WI38 (cell line): ENCODE results near the gene LMLN.

Experiments used
- H3K4me3 ChIP-seq: 2 replicates; pipeline ENCODE4 v1.5.1; 2011; ENCODE audit warnings: low read depth, mild to moderate bottlenecking, control low read depth, low read length
- TF ChIP-seq, protein P1 (sequence below): IDR thresholded peaks from 2 replicates; pipeline ENCODE4 v1.5.1; 2012; ENCODE audit warnings: low read depth, mild to moderate bottlenecking, control low read depth, low read length

The LMLN gene

DNA sequence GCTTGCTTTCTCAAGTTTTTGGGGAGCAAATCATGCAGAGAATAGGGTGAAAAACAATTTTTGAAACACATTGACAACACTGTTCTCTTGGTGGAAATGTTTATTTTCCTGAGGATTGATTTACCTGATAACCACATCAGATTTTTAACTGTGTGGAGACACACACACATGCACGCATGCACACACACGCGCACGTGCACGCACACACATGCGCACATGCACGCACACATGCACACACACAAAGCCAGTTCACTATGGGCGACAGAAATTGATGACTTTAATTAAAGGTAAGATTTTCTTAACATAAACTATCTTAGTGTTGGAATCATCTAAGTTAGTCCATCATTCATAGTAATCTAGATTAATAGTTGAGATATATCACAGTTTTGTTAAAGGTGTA, 15.3 kb downstream of the LMLN start:
- TF ChIP-seq, protein P1, sequence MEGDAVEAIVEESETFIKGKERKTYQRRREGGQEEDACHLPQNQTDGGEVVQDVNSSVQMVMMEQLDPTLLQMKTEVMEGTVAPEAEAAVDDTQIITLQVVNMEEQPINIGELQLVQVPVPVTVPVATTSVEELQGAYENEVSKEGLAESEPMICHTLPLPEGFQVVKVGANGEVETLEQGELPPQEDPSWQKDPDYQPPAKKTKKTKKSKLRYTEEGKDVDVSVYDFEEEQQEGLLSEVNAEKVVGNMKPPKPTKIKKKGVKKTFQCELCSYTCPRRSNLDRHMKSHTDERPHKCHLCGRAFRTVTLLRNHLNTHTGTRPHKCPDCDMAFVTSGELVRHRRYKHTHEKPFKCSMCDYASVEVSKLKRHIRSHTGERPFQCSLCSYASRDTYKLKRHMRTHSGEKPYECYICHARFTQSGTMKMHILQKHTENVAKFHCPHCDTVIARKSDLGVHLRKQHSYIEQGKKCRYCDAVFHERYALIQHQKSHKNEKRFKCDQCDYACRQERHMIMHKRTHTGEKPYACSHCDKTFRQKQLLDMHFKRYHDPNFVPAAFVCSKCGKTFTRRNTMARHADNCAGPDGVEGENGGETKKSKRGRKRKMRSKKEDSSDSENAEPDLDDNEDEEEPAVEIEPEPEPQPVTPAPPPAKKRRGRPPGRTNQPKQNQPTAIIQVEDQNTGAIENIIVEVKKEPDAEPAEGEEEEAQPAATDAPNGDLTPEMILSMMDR = no peak
- H3K4me3 ChIP-seq = no peak overlapping the region

DNA sequence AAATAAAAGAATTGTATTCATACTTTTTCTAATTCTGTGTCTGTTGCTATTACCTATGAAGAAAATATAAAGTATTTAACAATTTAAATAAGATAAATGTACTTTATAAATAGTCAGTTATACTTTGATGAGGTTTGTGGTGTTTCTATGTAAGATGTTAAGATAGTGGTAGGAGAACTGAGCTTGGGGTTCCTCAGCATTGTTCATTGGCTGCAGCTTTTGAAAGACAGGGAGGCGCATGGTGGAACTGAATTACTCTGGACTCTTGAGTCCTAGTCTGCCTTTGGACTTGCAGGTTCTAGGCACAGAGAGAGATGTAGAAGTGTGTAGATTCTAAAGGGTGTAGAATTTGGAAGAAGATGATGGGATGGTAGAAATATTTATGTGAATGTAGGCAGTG, 23.1 kb downstream of the LMLN start:
- TF ChIP-seq, protein P1 = no peak
- H3K4me3 ChIP-seq = no peak overlapping the region

DNA sequence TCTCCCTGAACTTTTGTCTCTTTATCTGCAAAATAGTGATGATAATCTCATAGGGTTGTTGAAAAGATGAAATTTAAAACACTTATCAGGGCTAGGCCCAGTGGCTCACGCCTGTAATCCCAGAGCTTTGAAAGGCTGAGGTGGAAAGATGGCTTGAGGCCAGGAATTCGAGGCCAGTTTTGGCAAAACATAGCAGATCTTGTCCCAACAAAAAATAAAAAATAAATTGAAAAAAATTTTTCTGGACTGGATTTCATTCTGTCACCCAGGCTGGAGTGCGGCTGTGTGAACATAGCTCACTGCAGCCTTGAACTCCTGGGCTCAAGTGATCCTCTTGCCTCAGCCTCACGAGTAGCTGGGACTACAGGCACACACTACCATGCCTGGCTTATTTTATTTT, 29.6 kb downstream of the LMLN start:
- TF ChIP-seq, protein P1 = no peak
- H3K4me3 ChIP-seq = no peak overlapping the region

DNA sequence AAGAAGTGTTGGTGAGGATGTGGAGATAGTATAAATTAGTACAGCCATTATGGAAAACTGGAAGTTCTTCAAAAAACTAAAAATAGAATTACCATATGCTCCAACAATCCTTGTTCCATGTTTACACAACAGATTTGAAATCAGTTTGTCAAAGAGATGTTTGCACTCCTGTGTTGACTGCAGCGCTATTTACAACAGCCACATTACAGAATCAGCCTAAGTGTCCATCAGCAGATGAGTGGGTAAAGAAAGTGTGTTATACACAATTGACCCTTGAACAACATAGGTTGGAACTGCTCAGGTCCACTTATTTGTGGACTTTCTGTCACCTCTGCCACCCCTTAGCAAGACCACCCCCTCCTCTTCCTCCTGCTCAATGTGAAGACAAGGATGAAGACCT, 34.7 kb downstream of the LMLN start:
- H3K4me3 ChIP-seq = no peak overlapping the region
- TF ChIP-seq, protein P1 = no peak

DNA sequence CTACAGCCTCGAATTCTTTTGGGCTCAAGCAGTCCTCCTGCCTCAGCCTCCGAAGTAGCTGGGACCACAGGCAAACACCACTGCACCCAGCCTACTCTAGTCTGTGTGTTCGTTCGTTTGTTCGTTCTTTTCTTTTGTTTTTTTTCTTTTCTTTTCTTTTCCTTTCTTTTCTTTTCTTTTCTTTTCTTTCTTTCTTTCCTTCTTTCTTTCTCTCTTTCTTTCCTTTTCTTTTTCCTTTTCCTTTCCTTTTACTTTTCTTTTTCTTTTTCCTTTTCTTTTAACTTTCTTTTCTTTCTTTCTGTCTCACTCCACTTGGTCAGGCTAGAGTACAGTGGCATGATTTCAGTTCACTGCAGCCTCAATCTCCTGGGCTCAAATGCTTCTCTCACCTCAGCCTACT, 36.8 kb downstream of the LMLN start:
- TF ChIP-seq, protein P1 = no peak
- H3K4me3 ChIP-seq = no peak overlapping the region

DNA sequence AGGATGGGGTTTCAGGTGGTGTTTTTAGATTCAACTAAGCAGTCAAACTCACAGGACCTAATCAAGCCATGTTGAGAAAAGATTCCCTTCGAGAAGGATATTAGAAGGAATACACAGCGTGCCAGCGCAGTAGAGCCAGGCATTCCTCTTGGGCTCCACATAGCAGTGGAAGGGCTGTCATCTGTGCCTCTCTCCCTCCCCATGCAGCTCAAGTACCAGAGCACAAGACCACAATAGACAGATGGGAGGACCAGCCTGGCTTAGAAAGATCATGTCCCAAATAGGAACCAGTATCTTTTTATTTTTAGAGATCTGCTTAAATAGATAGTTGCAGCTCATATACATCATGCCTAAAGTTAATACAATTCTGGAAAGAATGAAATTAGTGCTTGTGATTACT, 37.9 kb downstream of the LMLN start:
- H3K4me3 ChIP-seq = no peak overlapping the region
- TF ChIP-seq, protein P1 = no peak

DNA sequence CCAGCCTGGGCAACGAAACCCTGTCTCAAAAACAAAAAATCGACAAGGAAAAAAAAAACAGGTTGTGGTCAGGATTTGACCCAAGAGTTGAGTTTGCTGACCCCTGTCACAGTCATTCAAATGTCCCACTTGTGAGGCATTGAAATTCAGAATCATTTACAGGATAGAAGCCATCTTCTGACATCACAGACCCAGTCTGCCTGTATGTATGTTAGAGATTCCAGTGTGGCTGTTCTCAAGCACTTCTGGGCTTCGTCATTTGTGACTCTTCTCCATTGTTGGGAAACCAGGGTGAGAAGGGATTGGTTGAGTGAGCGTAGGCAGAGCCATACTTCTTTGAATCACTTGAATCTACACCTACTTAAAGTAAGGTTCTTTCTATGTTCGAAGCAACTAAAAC, 57.1 kb downstream of the LMLN start:
- H3K4me3 ChIP-seq = no peak overlapping the region
- TF ChIP-seq, protein P1 = no peak

DNA sequence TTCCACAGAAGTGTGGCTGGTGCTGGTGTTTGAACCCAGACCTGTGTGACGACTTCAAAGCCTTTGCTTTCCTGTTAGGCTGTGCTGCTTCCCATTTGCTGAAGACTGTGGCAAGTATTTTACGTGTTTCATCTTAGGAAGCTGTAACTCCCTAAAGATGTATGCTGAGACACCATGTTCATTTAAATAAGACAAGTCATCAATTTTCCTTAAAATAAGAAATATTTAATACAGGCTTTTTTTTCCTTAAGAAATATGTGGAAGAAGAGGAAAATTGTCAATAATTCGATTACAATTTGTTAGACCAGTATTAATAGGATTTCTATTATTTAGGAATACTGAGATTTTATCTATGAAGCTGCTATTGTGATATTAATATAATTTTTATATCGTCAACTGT, 58.4 kb downstream of the LMLN start:
- H3K4me3 ChIP-seq = no peak overlapping the region
- TF ChIP-seq, protein P1 = no peak
